Ramos (cell line): Measurements from ENCODE around the gene GTF2A1.

ENCODE experiments used
- in situ Hi-C: fragments of 300-500 bp; cut with MboI; formaldehyde crosslinking; loops from one replicate; pipeline ENCODE4 v1.14.3; 2022; ENCODE audit warnings: low sequenced_read_pairs; ENCODE audit not compliant: unreplicated experiment

Gene GTF2A1

DNA sequence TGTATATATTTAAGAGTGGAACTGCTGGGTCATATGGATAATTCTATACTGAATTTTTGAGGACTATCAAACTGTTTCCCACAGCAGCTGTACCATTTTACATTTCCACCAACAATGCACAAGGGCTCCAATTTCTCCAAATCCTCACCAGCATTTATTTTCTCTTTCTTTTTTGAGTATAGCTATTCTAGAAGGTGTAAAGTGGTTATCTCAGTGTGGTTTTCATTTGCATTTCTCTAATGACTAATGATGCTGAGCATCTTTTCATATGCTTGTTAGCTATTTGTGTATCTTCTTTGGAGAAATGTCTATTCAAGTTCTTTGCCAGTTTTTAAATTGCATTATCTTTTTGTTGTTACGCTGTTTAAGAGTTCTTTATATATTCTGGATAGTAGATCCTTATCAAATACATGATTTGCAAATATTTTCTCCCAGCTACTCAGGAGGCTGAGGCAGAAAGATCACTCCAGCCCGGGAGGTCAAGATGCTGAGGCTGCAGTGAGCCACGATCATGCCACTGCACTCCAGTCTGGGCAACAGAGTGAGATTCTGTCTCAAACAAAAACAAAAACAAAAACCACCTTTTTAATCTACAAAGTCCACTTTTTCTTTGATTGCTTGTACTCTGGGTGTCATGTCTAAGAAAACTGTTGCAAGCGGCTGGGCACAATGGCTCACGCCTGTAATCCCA lies 32.8 kb downstream of the GTF2A1 start:
- in situ Hi-C loops = no loop called here

DNA sequence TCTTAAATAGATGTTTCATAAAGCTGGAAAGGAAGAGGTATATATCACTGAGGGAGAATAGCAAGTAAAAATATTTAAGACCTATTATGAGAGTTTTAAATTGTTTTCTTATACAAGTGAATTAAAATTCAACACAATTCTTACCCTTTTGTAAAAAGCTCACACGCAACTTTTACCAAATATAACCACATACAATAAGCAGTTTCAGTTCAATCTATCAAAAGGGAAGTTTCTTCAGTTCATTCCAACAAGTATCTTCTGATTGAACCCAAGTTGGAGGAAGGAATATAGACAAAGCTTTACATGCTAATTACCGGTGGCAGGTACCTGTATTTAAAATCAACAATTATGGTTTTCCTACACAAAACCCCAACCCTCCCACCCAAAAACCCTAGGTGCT lies 41.1 kb downstream of the GTF2A1 start:
- in situ Hi-C loops = loop anchor here (10.0 kb wide), 1 partner anchor 285 kb away; no protein-coding TSS in a partner anchor

- in situ Hi-C loops = loop anchor here (10.0 kb wide), 1 partner anchor 287 kb away; no protein-coding TSS in a partner anchor
Observed at GRCh38 chr14:81178063-81178462, 42.7 kb downstream of the GTF2A1 start.

- in situ Hi-C loops = loop anchor here (10.0 kb wide), 1 partner anchor 288 kb away; no protein-coding TSS in a partner anchor
Observed at GRCh38 chr14:81177225-81177624, 43.5 kb downstream of the GTF2A1 start.

DNA sequence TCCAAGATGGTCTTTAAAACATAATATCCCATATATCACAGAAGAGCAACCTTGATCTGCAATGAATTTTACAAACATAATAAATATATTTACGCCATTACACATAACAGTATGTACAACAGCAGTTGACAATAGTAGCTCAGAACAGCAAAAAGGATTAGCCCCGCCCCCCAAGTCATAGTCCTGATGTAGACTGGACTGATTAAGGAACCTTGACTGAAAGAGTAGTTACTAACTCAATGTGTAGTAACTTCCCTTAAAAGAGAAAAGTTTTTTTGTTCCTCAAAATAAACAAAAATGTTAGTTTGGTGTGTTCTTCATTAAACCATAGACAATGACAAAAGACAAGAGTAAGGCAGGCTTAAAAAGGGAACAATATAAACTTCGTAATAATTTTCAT lies 44.5 kb downstream of the GTF2A1 start:
- in situ Hi-C loops = loop anchor here (10.0 kb wide), 1 partner anchor 289 kb away; no protein-coding TSS in a partner anchor

GRCh38 chr14:81172881-81173280 lies 47.9 kb downstream of the GTF2A1 start:
- in situ Hi-C loops = loop anchor here (10.0 kb wide), 1 partner anchor 292 kb away; no protein-coding TSS in a partner anchor

GRCh38 chr14:81172353-81172752 lies 48.4 kb downstream of the GTF2A1 start:
- in situ Hi-C loops = loop anchor here (10.0 kb wide), 1 partner anchor 292 kb away; no protein-coding TSS in a partner anchor

GRCh38 chr14:81170829-81171195 lies 49.9 kb downstream of the GTF2A1 start:
- in situ Hi-C loops = loop anchor here (10.0 kb wide), 1 partner anchor 294 kb away; no protein-coding TSS in a partner anchor

DNA sequence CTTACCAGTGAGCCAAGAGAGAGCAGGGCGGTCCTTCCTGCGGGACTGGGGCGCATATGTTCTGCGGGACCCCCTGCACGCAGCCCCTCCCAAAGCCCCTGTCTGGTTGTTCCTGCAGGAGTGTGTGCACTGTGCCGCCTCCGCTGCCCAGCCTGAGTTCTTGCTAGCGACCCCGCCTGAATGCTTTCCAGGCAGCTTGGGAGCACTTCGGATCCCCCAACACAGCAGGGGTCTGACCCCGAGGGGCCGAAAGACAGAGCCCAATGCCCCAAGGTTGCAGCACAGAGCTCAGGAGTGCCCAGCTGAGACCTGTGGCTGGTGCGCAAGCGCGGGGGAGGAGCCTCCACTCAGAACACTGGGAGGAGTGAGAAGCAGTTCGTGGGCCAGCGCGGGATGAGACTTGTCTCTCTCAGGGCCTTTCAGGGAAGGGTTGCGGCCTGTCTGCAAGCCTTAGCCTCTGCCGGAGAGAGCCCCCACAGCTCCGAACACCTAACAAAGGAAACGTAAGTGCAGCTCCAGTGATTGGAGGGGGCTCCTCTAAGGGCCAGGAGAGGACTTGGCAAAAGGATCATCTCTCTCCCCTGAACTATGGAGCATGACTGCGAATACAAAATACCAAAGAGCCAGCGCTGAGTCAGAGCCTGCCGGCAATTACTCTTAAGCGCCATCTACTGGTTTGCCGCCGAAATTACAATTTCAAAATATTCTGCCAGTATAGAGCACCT lies 50.5 kb downstream of the GTF2A1 start:
- in situ Hi-C loops = loop anchor here (10.0 kb wide), 1 partner anchor 295 kb away; no protein-coding TSS in a partner anchor

DNA sequence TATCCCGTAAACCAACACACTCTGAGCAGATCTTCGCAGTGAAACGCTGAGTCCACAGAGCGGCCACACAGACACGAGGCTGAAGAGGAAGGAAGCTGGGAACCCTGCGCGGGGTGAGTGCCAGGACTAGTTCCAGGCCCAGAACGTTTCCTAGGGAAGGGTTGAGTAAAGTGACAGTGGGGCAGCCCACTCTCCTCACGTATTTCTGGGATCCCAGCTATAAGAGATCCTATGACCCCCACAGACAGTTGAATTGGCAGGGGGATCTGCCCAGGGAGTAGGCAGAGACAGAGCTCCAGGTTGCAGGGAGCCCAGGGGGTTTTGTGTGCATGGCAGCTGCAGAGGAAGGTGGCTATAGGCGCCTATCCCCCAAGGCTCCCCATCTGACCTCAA lies 51.1 kb downstream of the GTF2A1 start:
- in situ Hi-C loops = loop anchor here (10.0 kb wide), 3 partner anchors 185 to 295 kb away; partner anchors contain the start of gene TSHR

DNA sequence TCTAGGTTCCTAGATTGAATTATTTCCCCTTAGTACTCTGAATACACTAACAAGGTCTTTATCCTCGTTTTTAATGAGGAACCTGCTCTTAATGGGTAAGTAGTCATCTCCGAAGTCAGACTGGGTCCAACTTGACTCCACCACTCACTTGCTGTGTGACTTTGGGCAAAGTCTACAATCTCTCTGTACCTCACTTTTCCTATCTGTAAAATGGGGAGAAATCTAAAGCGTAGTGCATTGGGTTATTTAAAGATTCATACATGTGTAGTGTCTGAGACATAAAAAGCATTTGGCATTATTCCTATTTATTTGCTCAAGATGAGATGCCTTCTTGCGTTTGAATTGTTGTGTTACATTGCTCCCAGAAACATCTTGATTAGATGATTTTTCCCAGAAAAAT lies 51.5 kb downstream of the GTF2A1 start:
- in situ Hi-C loops = loop anchor here (10.0 kb wide), 2 partner anchors 184 to 214 kb away; partner anchors contain the start of gene TSHR

DNA sequence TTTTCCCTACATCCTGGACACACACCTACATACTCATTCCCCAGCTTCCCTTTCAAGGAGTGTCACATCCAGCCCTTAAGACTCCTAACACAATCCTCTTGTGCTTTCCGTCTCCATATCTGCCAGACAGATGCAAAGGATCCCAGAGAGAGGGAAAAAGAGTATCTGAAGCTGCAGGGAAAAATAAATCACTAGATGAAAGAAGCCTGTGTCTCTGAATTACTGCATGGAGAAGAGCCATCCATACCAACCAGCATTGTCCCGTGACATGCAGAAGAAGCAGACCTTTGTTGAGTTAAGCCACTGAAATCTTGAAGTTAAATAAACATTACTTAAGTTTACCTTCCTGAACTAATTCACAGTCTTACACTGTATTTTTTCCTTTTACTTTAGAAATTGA lies 54.6 kb downstream of the GTF2A1 start:
- in situ Hi-C loops = loop anchor here (10.0 kb wide), 2 partner anchors 181 to 211 kb away; partner anchors contain the start of gene TSHR

DNA sequence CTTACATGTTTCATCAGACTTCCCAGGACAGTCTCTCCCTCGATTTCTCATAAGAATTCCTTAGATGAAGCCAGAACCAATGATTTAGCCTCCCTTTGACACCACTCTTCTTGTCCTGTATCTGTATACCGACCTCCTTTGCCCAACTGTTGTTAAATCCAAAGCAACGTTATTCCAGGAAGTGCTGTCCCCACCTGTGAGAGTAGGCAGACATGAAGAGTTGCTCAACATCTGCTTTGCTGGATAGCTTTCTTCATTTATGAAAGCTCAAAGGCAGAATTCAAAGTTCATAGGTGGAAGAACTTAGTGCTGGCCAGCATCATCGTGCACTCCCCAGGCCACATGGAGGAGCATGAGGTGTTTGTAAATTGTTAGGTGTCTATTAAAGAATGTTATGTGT lies 55.6 kb downstream of the GTF2A1 start:
- in situ Hi-C loops = loop anchor here (10.0 kb wide), 2 partner anchors 180 to 210 kb away; partner anchors contain the start of gene TSHR

DNA sequence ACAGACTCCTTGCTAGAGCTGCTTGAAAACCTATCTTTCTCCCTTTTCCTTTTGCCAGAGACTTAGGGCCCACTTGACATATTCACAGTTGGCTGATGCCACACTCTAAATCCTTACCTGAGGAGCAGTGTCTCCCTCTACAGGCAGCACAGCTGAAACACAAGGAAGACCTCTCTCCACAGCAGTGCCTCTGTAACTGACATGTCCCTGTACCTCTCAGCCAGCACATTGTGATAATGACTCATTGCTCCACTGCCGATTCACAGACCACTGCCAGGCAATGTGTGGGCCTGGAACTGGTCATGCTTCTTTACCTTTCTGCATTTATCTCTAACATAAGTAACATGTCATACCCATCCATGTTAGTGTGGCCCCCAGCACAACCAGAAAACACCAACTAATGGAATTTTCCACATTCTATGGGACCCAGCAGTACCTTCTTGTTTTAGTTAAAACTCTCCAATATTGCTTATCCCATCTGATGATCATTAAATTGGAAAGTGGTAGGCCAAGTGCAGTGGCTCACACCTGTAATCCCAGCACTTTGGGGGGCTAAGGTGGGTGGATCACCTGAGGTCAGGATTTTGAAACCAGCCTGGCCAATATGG lies 56.5 kb downstream of the GTF2A1 start:
- in situ Hi-C loops = loop anchor here (10.0 kb wide), 2 partner anchors 179 to 209 kb away; partner anchors contain the start of gene TSHR

DNA sequence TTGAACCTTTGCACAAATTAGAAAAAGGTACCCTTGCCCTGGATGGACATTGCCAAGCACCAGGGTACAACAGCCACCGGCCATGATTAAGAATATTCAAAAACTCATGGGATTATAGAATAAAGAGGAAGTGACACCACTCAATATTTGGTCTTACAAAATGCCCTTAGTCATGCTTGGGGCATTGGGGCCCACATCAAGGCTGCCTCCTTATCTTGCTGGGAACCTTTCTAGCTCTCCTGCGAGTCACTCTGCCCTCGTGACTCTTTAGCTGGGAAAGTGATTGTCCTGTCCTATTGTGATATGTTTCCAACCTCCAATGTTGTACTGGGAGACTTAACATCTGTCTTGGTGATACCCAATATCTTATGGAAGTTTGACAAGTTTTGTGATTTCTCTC lies 57.8 kb downstream of the GTF2A1 start:
- in situ Hi-C loops = loop anchor here (10.0 kb wide), 2 partner anchors 178 to 208 kb away; partner anchors contain the start of gene TSHR

DNA sequence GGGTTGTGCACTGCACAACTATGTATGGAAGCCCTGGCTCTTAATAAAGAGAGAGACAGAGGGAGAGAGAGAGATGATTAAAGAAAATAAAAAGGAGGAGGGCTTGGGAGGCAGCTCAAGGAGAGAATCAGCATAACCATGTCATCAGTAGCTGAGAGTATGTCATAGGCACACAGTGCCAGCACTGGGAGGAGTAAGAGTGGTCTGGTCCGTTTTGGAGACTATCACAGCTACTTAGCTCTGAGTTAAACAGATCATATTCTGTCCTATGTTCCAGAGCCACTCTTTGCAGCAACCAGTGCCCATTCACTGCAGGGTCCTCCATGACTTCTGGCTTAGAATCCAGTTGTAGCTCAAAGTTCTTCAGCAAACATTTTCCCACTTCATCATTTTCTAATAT lies 59.0 kb downstream of the GTF2A1 start:
- in situ Hi-C loops = loop anchor here (10.0 kb wide), 2 partner anchors 177 to 207 kb away; partner anchors contain the start of gene TSHR

GRCh38 chr14:81161088-81161487 lies 59.7 kb downstream of the GTF2A1 start:
- in situ Hi-C loops = loop anchor here (10.0 kb wide), 2 partner anchors 176 to 206 kb away; partner anchors contain the start of gene TSHR

GRCh38 chr14:81157431-81157830 lies 63.3 kb downstream of the GTF2A1 start:
- in situ Hi-C loops = no loop called here

- in situ Hi-C loops = no loop called here
Observed at GRCh38 chr14:81153187-81153586, 67.6 kb downstream of the GTF2A1 start.

DNA sequence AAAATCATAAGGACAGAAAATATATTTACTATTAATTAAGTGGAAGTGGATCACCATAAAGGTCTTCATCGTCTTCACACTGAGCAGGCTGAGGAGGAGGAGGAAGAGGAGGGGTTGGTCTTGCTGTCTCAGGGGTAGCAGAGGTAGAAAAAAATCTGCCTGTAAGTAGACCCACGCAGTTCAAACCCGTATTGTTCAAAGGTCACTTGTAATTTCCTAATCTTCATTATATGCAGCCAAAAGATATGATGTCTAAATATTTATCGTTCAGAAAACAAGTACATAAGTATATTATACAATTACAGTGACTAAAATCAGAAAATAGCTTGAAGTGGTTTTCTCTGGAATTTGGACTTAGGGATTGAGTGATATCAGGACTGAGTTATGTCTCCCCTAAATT lies 72.1 kb downstream of the GTF2A1 start:
- in situ Hi-C loops = no loop called here
